ENCODE data around the gene TSC2.

GRCh38 chr16:2082983-2083364 is 35.2 kb downstream of the TSC2 start:
- no peak for TF ChIP-seq CTCF (IDR thresholded peaks at IDR 0.05)
- TF ChIP-seq POLR2A (IDR thresholded peaks at IDR 0.05) = no peak

All from Peyer's patch (tissue), 4 donors.